Measurements from ENCODE around the gene CTSC.

DNA sequence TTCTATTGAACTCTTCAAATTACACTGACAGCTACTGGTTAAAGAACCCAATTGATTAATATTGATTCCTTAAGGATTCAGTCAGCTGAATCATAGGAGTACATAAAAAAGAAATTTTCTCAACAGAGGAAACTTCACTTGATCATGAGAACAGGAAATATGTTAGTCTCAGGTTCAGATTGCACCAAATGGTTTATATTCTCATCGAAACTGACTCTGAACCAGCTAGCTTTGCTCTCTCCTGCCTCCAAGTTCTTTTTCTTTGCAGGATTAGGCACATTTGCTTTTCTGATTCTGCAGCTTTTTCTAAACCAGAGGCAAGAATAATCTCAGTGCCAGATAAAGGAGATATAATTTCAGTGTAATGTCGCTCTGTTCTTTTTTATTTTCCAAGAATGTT, 33.2 kb upstream of the CTSC start:
- TF ChIP-seq, protein P1, sequence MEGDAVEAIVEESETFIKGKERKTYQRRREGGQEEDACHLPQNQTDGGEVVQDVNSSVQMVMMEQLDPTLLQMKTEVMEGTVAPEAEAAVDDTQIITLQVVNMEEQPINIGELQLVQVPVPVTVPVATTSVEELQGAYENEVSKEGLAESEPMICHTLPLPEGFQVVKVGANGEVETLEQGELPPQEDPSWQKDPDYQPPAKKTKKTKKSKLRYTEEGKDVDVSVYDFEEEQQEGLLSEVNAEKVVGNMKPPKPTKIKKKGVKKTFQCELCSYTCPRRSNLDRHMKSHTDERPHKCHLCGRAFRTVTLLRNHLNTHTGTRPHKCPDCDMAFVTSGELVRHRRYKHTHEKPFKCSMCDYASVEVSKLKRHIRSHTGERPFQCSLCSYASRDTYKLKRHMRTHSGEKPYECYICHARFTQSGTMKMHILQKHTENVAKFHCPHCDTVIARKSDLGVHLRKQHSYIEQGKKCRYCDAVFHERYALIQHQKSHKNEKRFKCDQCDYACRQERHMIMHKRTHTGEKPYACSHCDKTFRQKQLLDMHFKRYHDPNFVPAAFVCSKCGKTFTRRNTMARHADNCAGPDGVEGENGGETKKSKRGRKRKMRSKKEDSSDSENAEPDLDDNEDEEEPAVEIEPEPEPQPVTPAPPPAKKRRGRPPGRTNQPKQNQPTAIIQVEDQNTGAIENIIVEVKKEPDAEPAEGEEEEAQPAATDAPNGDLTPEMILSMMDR (IDR thresholded peaks at IDR 0.05), result no peak
- TF ChIP-seq POLR2A (IDR thresholded peaks at IDR 0.05), result no peak
- TF ChIP-seq EP300 (IDR thresholded peaks at IDR 0.05), result no peak

All from ovary (tissue), 3 donors.